HG02588 (cell line): ENCODE data around the gene KLHL5.
"Not testable (repeated sequence)": the region's sequence is repeated elsewhere in the genome, so short reads cannot be mapped to it uniquely, and the experiment has no call there.

Experiments used
- ATAC-seq: cut with Tn5 transposase; IDR thresholded peaks from one replicate; pipeline ENCODE4 v1.9.1; 2021; ENCODE audit warnings: mild to moderate bottlenecking, moderate library complexity; ENCODE audit not compliant: unreplicated experiment

The KLHL5 gene

GRCh38 chr4:39062094-39062769 lies at the start of gene KLHL5:
TSS of gene KLHL5 (plus strand) at chr4:39062232. CDS start at chr4:39062653, 421 bp downstream.
- no peak for ATAC-seq

- no peak for ATAC-seq
These were observed 48.0 kb upstream of the KLHL5 start for GRCh38 chr4:39014028-39014427.

GRCh38 chr4:39020130-39020529 lies 41.9 kb upstream of the KLHL5 start:
- no peak for ATAC-seq

GRCh38 chr4:39021631-39022030 lies 40.4 kb upstream of the KLHL5 start:
- ATAC-seq = no peak

GRCh38 chr4:39022241-39022640 lies 39.8 kb upstream of the KLHL5 start:
- no peak for ATAC-seq

GRCh38 chr4:39023059-39023458 lies 39.0 kb upstream of the KLHL5 start:
- ATAC-seq = no peak

GRCh38 chr4:39024311-39024865 lies 37.6 kb upstream of the KLHL5 start:
- no peak for ATAC-seq

- no peak for ATAC-seq
These were observed 36.4 kb upstream of the KLHL5 start for GRCh38 chr4:39025552-39026085.

GRCh38 chr4:39026096-39026495 lies 35.9 kb upstream of the KLHL5 start:
- ATAC-seq = no peak

- no peak for ATAC-seq
These were observed 32.0 kb upstream of the KLHL5 start for GRCh38 chr4:39029752-39030694.

- no peak for ATAC-seq
These were observed 31.3 kb upstream of the KLHL5 start for GRCh38 chr4:39030725-39031124.

GRCh38 chr4:39031590-39032020 lies 30.4 kb upstream of the KLHL5 start:
- ATAC-seq = not testable (repeated sequence)

- peak; percentile 51 for ATAC-seq
These were observed 29.6 kb upstream of the KLHL5 start, which contains the start of gene TMEM156 for GRCh38 chr4:39032218-39033085. TSS of gene TMEM156 (minus strand) at chr4:39032409. CDS start at chr4:39032313, 96 bp downstream.

- ATAC-seq = no peak
These were observed 25.9 kb upstream of the KLHL5 start for GRCh38 chr4:39036172-39036571.

- ATAC-seq = no peak
These were observed 24.6 kb upstream of the KLHL5 start for GRCh38 chr4:39037491-39037825.

GRCh38 chr4:39037941-39038340 lies 24.1 kb upstream of the KLHL5 start:
- no peak for ATAC-seq

GRCh38 chr4:39039108-39039507 lies 22.9 kb upstream of the KLHL5 start:
- no peak for ATAC-seq

GRCh38 chr4:39042366-39042765 lies 19.7 kb upstream of the KLHL5 start:
- ATAC-seq = no peak

GRCh38 chr4:39043058-39043860 lies 18.8 kb upstream of the KLHL5 start:
- ATAC-seq = no peak
